CD8-positive, alpha-beta memory T cell (primary cell): ENCODE results near the gene MAN2A1. TPM values are rescaled to one million over a fixed set of nuclear protein-coding genes. Genes with fewer than 3 reads are reported as not detected.

Experiments
- CTCF ChIA-PET: fragments of 350-600 bp; sonication (Branson Sonifier 250); formaldehyde crosslinking; loops from one replicate; lab custom pipeline; 2021; ENCODE audit warnings: antibody characterized with exemption; lab: Charles Lee
- POLR2A ChIA-PET: fragments of 350-600 bp; sonication (Branson Sonifier 250); formaldehyde crosslinking; loops from one replicate; lab custom pipeline; 2021; ENCODE audit warnings: antibody characterized with exemption; lab: Charles Lee
- DNase-seq, 5 donors: peaks; one replicate each; pipeline versions ENCODE4 v3.0.0 to v3.0.0-alpha.2; 2020 to 2022; ENCODE audit warnings: mixed read lengths in 1 of 5
- H3K27ac ChIP-seq: one replicate; pipeline ENCODE4 v1.7.0; 2013; ENCODE audit warnings: low read depth, mild to moderate bottlenecking, low read length, moderate library complexity
- H3K27me3 ChIP-seq: 2 replicates; pipeline ENCODE4 v1.7.0; 2013; ENCODE audit warnings: low read length, mild to moderate bottlenecking; ENCODE audit not compliant: insufficient read depth, poor library complexity, severe bottlenecking
- H3K36me3 ChIP-seq: 2 replicates; pipeline ENCODE4 v1.7.0; 2013; ENCODE audit warnings: mild to moderate bottlenecking, low read length, moderate library complexity; ENCODE audit not compliant: insufficient read depth
- H3K4me1 ChIP-seq: 2 replicates; pipeline ENCODE4 v1.7.0; 2013; ENCODE audit warnings: mild to moderate bottlenecking, low read length, moderate library complexity; ENCODE audit not compliant: insufficient read depth
- H3K4me3 ChIP-seq: 2 replicates; pipeline ENCODE4 v1.7.0; 2013; ENCODE audit warnings: mild to moderate bottlenecking, low read length
- H3K9me3 ChIP-seq: 2 replicates; pipeline ENCODE4 v1.7.0; 2013; ENCODE audit warnings: mild to moderate bottlenecking, low read length
- H3K27ac Mint-ChIP-seq, 8 donors: one replicate each; pipeline ENCODE4 v1.8.0; 2020 to 2021; ENCODE audit warnings: mixed read lengths in 8 of 8, mild to moderate bottlenecking in 6 of 8, inconsistent platforms in 3 of 8, moderate library complexity in 3 of 8
- H3K27me3 Mint-ChIP-seq, 2 donors: one replicate each; pipeline ENCODE4 v1.8.0; 2020 to 2021; ENCODE audit warnings: mixed read lengths in 2 of 2, mild to moderate bottlenecking in 1 of 2, moderate library complexity in 1 of 2
- H3K36me3 Mint-ChIP-seq, 3 donors: one replicate each; pipeline ENCODE4 v1.8.0; 2020 to 2021; ENCODE audit warnings: mixed read lengths in 3 of 3, inconsistent platforms in 1 of 3, mild to moderate bottlenecking in 1 of 3
- H3K4me1 Mint-ChIP-seq, 3 donors: one replicate each; pipeline ENCODE4 v1.8.0; 2020 to 2021; ENCODE audit warnings: mixed read lengths in 3 of 3, inconsistent platforms in 1 of 3, mild to moderate bottlenecking in 1 of 3
- H3K4me3 Mint-ChIP-seq, 7 donors: one replicate each; pipeline ENCODE4 v1.8.0; 2020 to 2021; ENCODE audit warnings: mixed read lengths in 7 of 7, mild to moderate bottlenecking in 6 of 7, moderate library complexity in 4 of 7, inconsistent platforms in 2 of 7
- H3K9me3 Mint-ChIP-seq, 5 donors: one replicate each; pipeline ENCODE4 v1.8.0; 2020 to 2022; ENCODE audit warnings: mixed read lengths in 5 of 5, mild to moderate bottlenecking in 3 of 5, moderate library complexity in 2 of 5, inconsistent platforms in 1 of 5
- polyA plus RNA-seq: library from polyadenylated mRNA; unstranded; fragments of 300-500 nt; fragmentation: Illumina TruSeq; gene quantifications from one replicate; pipeline ENCODE4 v1.2.3, GENCODE V29; 2021
- total RNA-seq, 2 experiments: library from RNA; stranded (reverse); gene quantifications; one replicate each; pipeline ENCODE4 v1.2.3, GENCODE V29; 2021

Gene MAN2A1
- total and polyA plus RNA-seq, 3 experiments from 2014 or later, result 28.1 to 30.8 (median 28.9) TPM

- Histone ChIP-seq H3K27ac (no peak overlapping the region), H3K9me3 (no peaks in the 10 kb centered on the region), H3K4me3 (no peak overlapping the region), H3K27me3 (no peaks in the 10 kb centered on the region), H3K36me3 (no peaks in the 10 kb centered on the region), H3K4me1 (peaks cover 13% of the 10 kb centered on the region)
- Mint-ChIP-seq H3K4me1 (peaks cover 54 to 90% (median 75%) of the 10 kb centered on the region in 3 donors), H3K27ac (peak overlapping the region in 3 of 8 donors; percentile 22 to 66 (median 27)), H3K36me3 (peaks cover 8 to 25% (median 20%) of the 10 kb centered on the region in 3 donors), H3K4me3 (no peak overlapping the region), H3K27me3 (no peaks in the 10 kb centered on the region), H3K9me3 (no peaks in the 10 kb centered on the region)
- ChIA-PET CTCF (no interaction called here), POLR2A (no interaction called here)
- DNase-seq, result no peak
These were observed 58.8 kb downstream of the MAN2A1 start for GRCh38 chr5:109748546-109748945.

DNA sequence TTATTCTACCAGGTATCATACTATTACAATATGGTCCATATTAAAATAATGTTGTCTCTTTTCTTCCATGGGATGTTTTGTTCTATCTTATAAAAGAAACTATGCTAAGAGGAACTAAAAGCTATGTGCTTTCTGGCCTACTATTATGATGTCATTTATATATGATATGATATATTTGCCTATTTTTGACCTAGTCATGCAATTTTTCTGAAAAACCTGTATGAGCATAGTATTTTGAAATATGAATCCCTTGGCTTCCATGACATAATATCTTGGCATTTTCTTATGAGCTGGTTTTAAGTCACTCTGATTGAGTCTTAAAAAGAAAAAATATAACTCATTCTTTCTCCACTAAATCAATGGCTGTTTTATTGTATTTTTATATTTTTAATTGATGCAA is 60.7 kb downstream of the MAN2A1 start:
- no peaks in the 10 kb centered on the region for H3K27me3 ChIP-seq
- no peak overlapping the region for H3K27ac ChIP-seq
- no peak overlapping the region for H3K4me3 ChIP-seq

GRCh38 chr5:109753279-109753678 is 63.6 kb downstream of the MAN2A1 start:
- ChIA-PET CTCF (interaction anchor here (1.1 kb wide), 1 partner anchor 13 kb away, joined by 3 read pairs; no protein-coding TSS in a partner anchor), POLR2A (no interaction called here)

More for the DNA sequence above, 60.7 kb downstream of the MAN2A1 start:
- H3K27me3 Mint-ChIP-seq, result no peaks in the 10 kb centered on the region
- Histone ChIP-seq H3K36me3 (no peaks in the 10 kb centered on the region), H3K9me3 (no peaks in the 10 kb centered on the region), H3K4me1 (peaks cover 13% of the 10 kb centered on the region)
- H3K4me1 Mint-ChIP-seq, result peaks cover 52 to 80% (median 73%) of the 10 kb centered on the region in 3 donors
- ChIA-PET POLR2A (no interaction called here), CTCF (interaction anchor here (2.0 kb wide), 1 partner anchor 60 kb away, joined by 7 read pairs; the partner anchor contains the start of gene MAN2A1)
- no peak overlapping the region for H3K4me3 Mint-ChIP-seq
- peaks cover 3 to 18% (median 13%) of the 10 kb centered on the region in 3 donors for H3K36me3 Mint-ChIP-seq
- DNase-seq, result no peak
- peak overlapping the region in 2 of 8 donors; percentile 21 to 43 for H3K27ac Mint-ChIP-seq
- H3K9me3 Mint-ChIP-seq, result no peaks in the 10 kb centered on the region

DNA sequence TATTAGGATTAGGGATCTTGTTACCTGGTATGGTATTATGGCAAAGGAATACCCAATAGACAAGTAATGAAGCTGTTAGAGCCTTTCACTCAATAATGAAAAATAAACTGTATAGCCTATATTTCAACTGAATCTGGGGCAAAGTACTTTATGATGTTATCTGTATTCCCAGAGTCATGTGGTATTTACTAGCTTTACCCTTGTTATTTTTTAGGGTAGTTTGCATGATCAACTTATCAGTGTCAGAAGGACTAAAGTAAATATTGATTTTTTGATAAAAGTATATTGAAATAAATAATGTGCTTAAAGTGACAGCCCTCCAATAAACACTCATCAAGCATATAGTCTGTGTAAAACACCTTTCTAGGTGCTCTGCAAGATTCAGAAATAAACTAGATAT is 64.6 kb downstream of the MAN2A1 start:
- Mint-ChIP-seq H3K4me3 (no peak overlapping the region), H3K4me1 (peaks cover 41 to 72% (median 66%) of the 10 kb centered on the region in 3 donors), H3K36me3 (peaks cover 6 to 45% (median 26%) of the 10 kb centered on the region in 3 donors), H3K9me3 (no peaks in the 10 kb centered on the region), H3K27ac (peak overlapping the region in 2 of 8 donors; percentile 29 to 41), H3K27me3 (no peaks in the 10 kb centered on the region)
- DNase-seq, result no peak
- Histone ChIP-seq H3K36me3 (peaks cover 8% of the 10 kb centered on the region), H3K9me3 (no peaks in the 10 kb centered on the region), H3K4me3 (no peak overlapping the region), H3K4me1 (no peaks in the 10 kb centered on the region), H3K27me3 (no peaks in the 10 kb centered on the region), H3K27ac (no peak overlapping the region)
- CTCF ChIA-PET, result no interaction called here
- POLR2A ChIA-PET, result no interaction called here

More at GRCh38 chr5:109753279-109753678, 63.6 kb downstream of the MAN2A1 start:
- peaks cover 44 to 76% (median 69%) of the 10 kb centered on the region in 3 donors for H3K4me1 Mint-ChIP-seq
- peaks cover 6 to 41% (median 29%) of the 10 kb centered on the region in 3 donors for H3K36me3 Mint-ChIP-seq
- no peaks in the 10 kb centered on the region for H3K9me3 ChIP-seq
- H3K4me3 Mint-ChIP-seq, result no peak overlapping the region
- DNase-seq, result no peak
- H3K27me3 ChIP-seq, result no peaks in the 10 kb centered on the region
- H3K27ac Mint-ChIP-seq, result peak overlapping the region in 1 of 8 donors; percentile 24
- H3K27ac ChIP-seq, result no peak overlapping the region
- H3K9me3 Mint-ChIP-seq, result no peaks in the 10 kb centered on the region
- no peaks in the 10 kb centered on the region for H3K27me3 Mint-ChIP-seq
- peaks cover 8% of the 10 kb centered on the region for H3K36me3 ChIP-seq
- H3K4me3 ChIP-seq, result no peak overlapping the region
- H3K4me1 ChIP-seq, result peaks cover 3% of the 10 kb centered on the region

GRCh38 chr5:109755761-109756160 is 66.0 kb downstream of the MAN2A1 start:
- H3K4me3 Mint-ChIP-seq, result no peak overlapping the region
- POLR2A ChIA-PET, result no interaction called here

DNA sequence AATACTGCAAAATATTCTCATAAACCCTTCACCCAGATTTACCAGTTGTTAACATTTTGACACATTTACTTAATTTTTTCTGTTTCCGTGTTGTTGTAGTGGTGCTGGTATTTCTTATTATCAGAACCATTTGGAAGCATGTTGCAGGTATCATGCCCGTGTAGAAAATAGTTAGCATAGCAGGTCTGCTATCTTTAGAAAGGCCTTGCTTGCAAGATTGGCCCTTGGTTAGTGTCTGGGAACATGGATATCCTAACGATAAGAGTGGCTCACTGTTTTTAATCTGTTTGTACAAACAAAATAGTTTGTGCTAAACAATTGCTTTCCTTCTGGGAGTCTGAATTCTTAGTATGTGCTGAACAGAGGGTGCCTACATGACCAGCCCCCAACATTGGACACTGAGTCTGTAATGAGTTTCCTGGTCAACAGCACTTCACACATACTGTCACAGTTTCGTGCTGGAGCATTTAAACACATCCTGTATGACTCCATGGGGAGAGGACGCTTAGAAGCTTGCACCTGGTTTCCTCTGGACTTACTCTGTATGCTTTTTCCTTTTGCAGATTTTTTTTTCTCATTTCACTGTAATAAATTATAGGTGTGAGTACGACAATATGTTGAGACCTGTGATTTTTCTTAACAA is 66.9 kb downstream of the MAN2A1 start:
- POLR2A ChIA-PET, result no interaction called here
- H3K36me3 Mint-ChIP-seq, result peaks cover 22 to 55% (median 34%) of the 10 kb centered on the region in 3 donors
- no peak for DNase-seq
- no peak overlapping the region for H3K4me3 Mint-ChIP-seq
- H3K9me3 Mint-ChIP-seq, result peaks cover 5 to 9% (median 8%) of the 10 kb centered on the region in 5 donors
- Histone ChIP-seq H3K9me3 (no peaks in the 10 kb centered on the region), H3K27ac (no peak overlapping the region), H3K27me3 (no peaks in the 10 kb centered on the region), H3K4me3 (no peak overlapping the region), H3K4me1 (no peaks in the 10 kb centered on the region), H3K36me3 (peaks cover 8% of the 10 kb centered on the region)
- H3K27me3 Mint-ChIP-seq, result no peaks in the 10 kb centered on the region
- CTCF ChIA-PET, result no interaction called here
- H3K4me1 Mint-ChIP-seq, result peaks cover 40 to 64% (median 61%) of the 10 kb centered on the region in 3 donors
- H3K27ac Mint-ChIP-seq, result peak overlapping the region in 4 of 8 donors; percentile 7 to 56 (median 28)

More at GRCh38 chr5:109755761-109756160, 66.0 kb downstream of the MAN2A1 start:
- Mint-ChIP-seq H3K36me3 (peaks cover 21 to 58% (median 36%) of the 10 kb centered on the region in 3 donors), H3K9me3 (peaks cover 4 to 9% (median 8%) of the 10 kb centered on the region in 5 donors), H3K27ac (peak overlapping the region in 3 of 8 donors; percentile 8 to 44 (median 10)), H3K4me1 (peaks cover 44 to 72% (median 69%) of the 10 kb centered on the region in 3 donors), H3K27me3 (no peaks in the 10 kb centered on the region)
- no peaks in the 10 kb centered on the region for H3K4me1 ChIP-seq
- no peaks in the 10 kb centered on the region for H3K27me3 ChIP-seq
- H3K27ac ChIP-seq, result no peak overlapping the region
- CTCF ChIA-PET, result no interaction called here
- H3K36me3 ChIP-seq, result peaks cover 8% of the 10 kb centered on the region
- no peaks in the 10 kb centered on the region for H3K9me3 ChIP-seq
- no peak overlapping the region for H3K4me3 ChIP-seq
- DNase-seq, result no peak

- H3K4me1 ChIP-seq, result no peaks in the 10 kb centered on the region
- H3K27ac Mint-ChIP-seq, result peak overlapping the region in 3 of 8 donors; percentile 18 to 58 (median 34)
- DNase-seq, result no peak
- no peaks in the 10 kb centered on the region for H3K27me3 Mint-ChIP-seq
- peaks cover 36 to 59% (median 57%) of the 10 kb centered on the region in 3 donors for H3K4me1 Mint-ChIP-seq
- CTCF ChIA-PET, result no interaction called here
- H3K36me3 Mint-ChIP-seq, result peaks cover 27 to 54% (median 30%) of the 10 kb centered on the region in 3 donors
- no peak overlapping the region for H3K27ac ChIP-seq
- no peak overlapping the region for H3K4me3 ChIP-seq
- H3K9me3 Mint-ChIP-seq, result peaks cover 5 to 9% (median 8%) of the 10 kb centered on the region in 5 donors
- no peak overlapping the region for H3K4me3 Mint-ChIP-seq
- POLR2A ChIA-PET, result no interaction called here
- H3K9me3 ChIP-seq, result no peaks in the 10 kb centered on the region
- H3K27me3 ChIP-seq, result no peaks in the 10 kb centered on the region
- H3K36me3 ChIP-seq, result peaks cover 11% of the 10 kb centered on the region
These were observed 67.8 kb downstream of the MAN2A1 start for GRCh38 chr5:109757490-109757889.

DNA sequence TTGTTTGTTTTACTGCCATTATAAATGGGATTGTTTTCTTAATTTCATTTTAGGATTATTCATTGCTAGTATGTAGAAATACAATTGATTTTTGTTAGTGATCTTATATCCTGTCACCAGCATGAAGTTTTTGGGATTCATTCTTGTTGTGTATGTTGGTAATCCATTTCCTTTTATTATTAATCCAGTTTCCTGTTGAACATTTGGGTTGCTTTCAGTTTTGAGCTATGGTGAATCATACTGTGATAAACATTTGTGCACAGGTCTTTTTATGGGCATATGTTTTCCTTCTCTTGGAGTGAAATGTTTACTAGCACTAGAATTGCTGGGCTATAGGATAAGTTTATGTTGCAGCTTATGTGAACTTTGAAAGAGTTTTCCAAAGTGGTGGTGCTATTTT is 69.6 kb downstream of the MAN2A1 start:
- no peak overlapping the region for H3K27ac ChIP-seq
- H3K9me3 Mint-ChIP-seq, result peaks cover 5 to 9% (median 8%) of the 10 kb centered on the region in 5 donors
- ChIA-PET POLR2A (no interaction called here), CTCF (no interaction called here)
- no peaks in the 10 kb centered on the region for H3K9me3 ChIP-seq
- no peak for DNase-seq
- no peaks in the 10 kb centered on the region for H3K27me3 ChIP-seq
- H3K4me3 Mint-ChIP-seq, result no peak overlapping the region
- H3K27me3 Mint-ChIP-seq, result no peaks in the 10 kb centered on the region
- H3K4me3 ChIP-seq, result no peak overlapping the region
- H3K27ac Mint-ChIP-seq, result peak overlapping the region in 3 of 8 donors; percentile 36 to 52 (median 46)
- H3K4me1 ChIP-seq, result no peaks in the 10 kb centered on the region
- H3K36me3 ChIP-seq, result peaks cover 17% of the 10 kb centered on the region
- peaks cover 36 to 60% (median 39%) of the 10 kb centered on the region in 3 donors for H3K36me3 Mint-ChIP-seq
- H3K4me1 Mint-ChIP-seq, result peaks cover 35 to 46% (median 44%) of the 10 kb centered on the region in 3 donors
